IPS-18c (cell line): Measurements from ENCODE around the gene TNFSF13.
"Not testable (repeated sequence)": the region's sequence is repeated elsewhere in the genome, so short reads cannot be mapped to it uniquely, and the experiment has no call there.

Source experiments
- H3K4me3 ChIP-seq: 2 replicates; pipeline ENCODE4 v1.7.0; 2013; ENCODE audit warnings: low read depth, mild to moderate bottlenecking, low read length, moderate library complexity; ENCODE audit not compliant: insufficient read depth
- H3K9me3 ChIP-seq: one replicate; pipeline ENCODE4 v1.6.1; 2013; ENCODE audit warnings: mild to moderate bottlenecking, low read length, moderate library complexity; ENCODE audit not compliant: control insufficient read depth, insufficient read depth

TNFSF13 gene

GRCh38 chr17:7580604-7581575 lies 22.3 kb downstream of the TNFSF13 start:
- no peaks in the 10 kb centered on the region for H3K9me3 ChIP-seq
- H3K4me3 ChIP-seq = no peak overlapping the region

- peak overlapping the region; percentile 67 for H3K4me3 ChIP-seq
Observed at GRCh38 chr17:7582396-7583252, 24.1 kb downstream of the TNFSF13 start.

GRCh38 chr17:7583253-7584109 lies 24.9 kb downstream of the TNFSF13 start, which contains the start of gene MPDU1:
Gene MPDU1 (plus strand): TSS chr17:7583852. CDS start chr17:7583863, 11 bp downstream.
- Histone ChIP-seq H3K9me3 (no peaks in the 10 kb centered on the region), H3K4me3 (peak within 1 kb of the TSS; percentile 67)

More at GRCh38 chr17:7582396-7583252, 24.1 kb downstream of the TNFSF13 start:
- H3K9me3 ChIP-seq = no peaks in the 10 kb centered on the region

- H3K4me3 ChIP-seq = no peak overlapping the region
- no peaks in the 10 kb centered on the region for H3K9me3 ChIP-seq
Observed at GRCh38 chr17:7586673-7587419, 28.3 kb downstream of the TNFSF13 start.

GRCh38 chr17:7587420-7588151 lies 29.0 kb downstream of the TNFSF13 start:
- H3K9me3 ChIP-seq = no peaks in the 10 kb centered on the region
- peak overlapping the region; percentile 75 for H3K4me3 ChIP-seq

DNA sequence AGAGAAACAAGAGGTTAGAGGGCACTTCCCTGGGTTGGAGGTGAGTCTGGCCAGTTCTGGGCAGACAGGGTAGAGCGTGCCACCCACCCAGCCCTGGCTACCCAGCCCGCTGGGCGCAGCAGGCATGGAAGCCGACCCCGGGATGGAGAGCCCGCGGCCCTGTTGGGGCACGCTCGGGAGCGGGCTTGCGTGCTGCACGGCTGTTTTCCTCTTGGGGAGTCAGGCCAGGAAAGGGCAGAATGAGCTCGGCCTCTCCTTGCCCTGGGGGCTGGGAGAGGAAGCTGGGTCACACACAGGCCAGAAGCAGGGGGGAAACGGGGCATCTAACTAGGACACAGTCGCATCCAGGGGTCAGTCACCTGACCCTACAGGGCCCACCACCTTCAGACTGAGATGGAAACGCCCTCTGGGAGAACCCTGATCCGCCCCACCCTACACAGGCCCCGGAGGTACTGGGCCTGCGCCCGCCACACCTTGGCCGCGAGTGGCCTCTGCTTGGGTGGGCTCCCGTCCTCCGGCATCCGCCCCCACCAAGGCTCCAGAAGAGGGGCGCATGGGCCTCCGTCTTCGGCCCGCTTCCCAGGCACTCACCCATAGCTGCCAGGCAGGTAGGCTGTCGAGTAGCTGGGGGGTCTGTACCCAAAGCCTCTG lies 30.1 kb downstream of the TNFSF13 start:
- peak overlapping the region; percentile 75 for H3K4me3 ChIP-seq

DNA sequence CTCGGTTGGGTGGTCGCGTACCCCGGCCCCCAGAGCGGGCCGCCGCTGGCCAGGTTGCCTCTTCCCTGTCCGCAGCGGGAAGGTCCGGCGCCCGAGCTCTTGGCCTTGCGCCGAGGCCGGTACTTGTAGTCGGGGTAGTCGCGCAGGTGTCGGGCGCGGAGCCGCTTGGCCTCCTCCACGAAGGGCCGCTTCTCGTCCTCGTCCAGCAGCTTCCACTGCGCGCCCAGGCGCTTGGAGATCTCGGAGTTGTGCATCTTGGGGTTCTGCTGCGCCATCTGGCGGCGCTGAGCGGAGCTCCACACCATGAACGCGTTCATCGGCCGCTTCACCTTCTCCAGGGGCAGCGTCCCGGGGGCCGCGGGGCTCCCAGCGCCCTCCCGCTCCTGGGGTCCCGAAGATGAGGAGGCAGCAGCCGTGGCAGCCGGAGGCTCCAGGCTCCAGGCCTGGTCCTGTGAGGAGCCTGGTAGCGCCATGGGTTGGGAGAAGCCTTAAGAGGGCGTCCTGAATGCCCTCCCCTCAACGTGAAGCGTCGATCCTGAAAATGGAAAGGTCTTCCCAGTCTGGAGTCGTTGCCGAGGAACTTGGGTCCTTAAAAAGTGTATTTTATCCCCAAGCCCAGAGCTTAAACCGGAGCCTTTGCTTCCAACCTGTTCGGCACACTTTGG lies 30.8 kb downstream of the TNFSF13 start:
- Histone ChIP-seq H3K4me3 (peak overlapping the region; percentile 75), H3K9me3 (no peaks in the 10 kb centered on the region)

More for the DNA sequence above, 30.1 kb downstream of the TNFSF13 start:
- H3K9me3 ChIP-seq = no peaks in the 10 kb centered on the region

GRCh38 chr17:7589891-7590691 lies 31.5 kb downstream of the TNFSF13 start, which contains the start of gene SOX15:
Gene SOX15 (minus strand): TSS chr17:7590094. CDS start chr17:7589676, 418 bp downstream.
- Histone ChIP-seq H3K4me3 (peak within 1 kb of the TSS; percentile 75), H3K9me3 (no peaks in the 10 kb centered on the region)

- H3K4me3 ChIP-seq = no peak overlapping the region
- H3K9me3 ChIP-seq = no peaks in the 10 kb centered on the region
Observed at GRCh38 chr17:7590743-7591142, 32.2 kb downstream of the TNFSF13 start.

DNA sequence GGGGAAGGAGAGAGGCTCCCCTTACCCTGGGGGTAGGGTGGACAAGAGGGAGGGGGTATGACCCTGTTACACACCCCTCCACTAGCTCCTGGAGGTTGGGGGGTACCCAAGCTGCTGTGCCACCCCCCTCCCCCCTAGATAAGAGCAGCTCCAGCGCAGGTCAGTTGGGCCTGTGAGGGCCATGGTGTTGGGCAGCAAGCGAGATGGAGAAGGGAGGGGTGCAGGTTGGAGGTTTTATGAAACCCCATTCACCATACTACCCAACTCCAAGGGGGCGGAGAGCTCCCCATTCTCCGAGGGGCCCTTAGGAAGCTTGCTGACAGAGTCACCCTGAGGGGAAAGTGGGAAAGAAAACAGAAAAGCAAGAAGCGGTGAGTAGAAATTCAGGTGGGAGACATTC lies 33.0 kb downstream of the TNFSF13 start:
- Histone ChIP-seq H3K9me3 (no peaks in the 10 kb centered on the region), H3K4me3 (no peak overlapping the region)

DNA sequence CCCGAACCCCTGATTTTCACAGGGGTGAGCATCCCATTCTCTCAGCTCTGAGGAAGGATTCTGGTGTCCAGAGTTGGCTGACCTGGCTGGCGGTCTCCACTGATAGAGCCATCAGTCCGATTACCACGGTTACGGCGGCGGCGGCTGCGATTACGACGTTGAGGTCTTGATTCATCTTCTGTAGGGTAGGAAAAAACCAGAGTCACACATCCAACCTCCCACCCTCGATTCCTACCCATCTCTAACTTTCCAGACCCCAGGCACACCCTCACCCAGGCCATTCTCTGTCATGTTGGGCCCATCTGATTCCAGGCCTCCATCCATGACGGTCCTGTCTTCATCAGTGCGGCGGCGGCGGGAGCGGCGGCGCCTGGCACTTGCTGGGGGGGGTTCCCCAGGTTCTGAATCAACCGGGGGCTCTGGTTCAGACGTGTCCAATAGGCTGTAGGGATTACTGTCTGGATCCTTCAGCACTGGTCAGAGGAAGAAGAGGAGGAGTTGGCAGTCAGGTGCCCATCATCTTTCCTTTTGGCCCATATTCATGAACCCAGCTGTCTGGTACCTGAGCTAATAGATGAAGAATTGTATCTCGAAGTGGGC lies 34.0 kb downstream of the TNFSF13 start:
- no peaks in the 10 kb centered on the region for H3K9me3 ChIP-seq
- no peak overlapping the region for H3K4me3 ChIP-seq

DNA sequence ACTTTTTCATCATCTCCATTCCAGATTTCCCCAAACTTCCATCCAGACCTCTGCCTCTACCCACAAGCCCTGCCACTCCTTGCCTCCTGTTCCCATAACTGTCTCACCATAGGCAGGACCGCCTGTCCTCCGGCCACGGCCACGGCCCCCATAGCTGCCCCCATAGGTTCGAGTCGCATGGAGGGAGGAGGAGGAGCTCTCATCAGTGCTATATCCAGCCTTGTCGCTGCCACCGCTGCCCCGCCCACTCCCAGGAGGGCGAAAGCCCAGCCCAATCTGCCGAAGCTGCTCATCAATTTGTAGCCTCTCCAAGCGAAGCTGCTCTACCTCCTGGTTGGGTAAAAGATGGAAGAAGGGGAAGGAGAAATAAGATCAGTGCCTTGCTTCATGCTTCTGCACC lies 34.7 kb downstream of the TNFSF13 start:
- Histone ChIP-seq H3K9me3 (no peaks in the 10 kb centered on the region), H3K4me3 (no peak overlapping the region)

DNA sequence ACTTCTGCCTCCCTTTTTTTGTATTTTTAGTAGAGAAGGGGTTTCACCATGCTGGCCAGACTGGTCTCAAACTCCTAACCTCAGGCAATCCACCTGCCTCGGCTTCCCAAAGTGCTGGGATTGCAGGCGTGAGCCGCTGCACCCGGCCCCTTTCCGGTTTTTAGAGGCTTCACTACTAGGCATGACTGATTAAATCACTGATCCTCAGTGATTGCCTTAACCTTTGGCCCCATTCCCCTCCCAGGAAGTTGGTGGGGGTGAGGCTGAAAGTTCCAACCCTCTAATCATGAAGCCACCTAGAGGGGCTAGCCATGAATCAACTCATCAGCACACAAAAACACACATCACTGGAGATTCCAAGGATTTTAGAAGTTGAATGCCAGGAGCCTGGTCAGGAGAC lies 39.0 kb downstream of the TNFSF13 start:
- H3K9me3 ChIP-seq, H3K4me3 ChIP-seq: not testable (repeated sequence)

GRCh38 chr17:7606280-7606679 lies 47.7 kb downstream of the TNFSF13 start:
- no peaks in the 10 kb centered on the region for H3K9me3 ChIP-seq
- no peak overlapping the region for H3K4me3 ChIP-seq
